ENCODE measurements around the gene LRRC45. TPM values are rescaled to one million over a fixed set of nuclear protein-coding genes. Genes with fewer than 3 reads are reported as not detected.
A peak's percentile ranks its signal among the peaks of the same experiment; 100 is the strongest.

Gene LRRC45
- total and polyA plus RNA-seq, 9 of the 15 experiments (the other 6 are each of a cell fraction or from before 2014, with no cell fraction given) = 3.5 to 21.5 (median 11.2) TPM; not detected in 2

GRCh38 chr17:82037092-82037888, 14.2 kb downstream of the LRRC45 start, which contains the start of gene DCXR (continued):
- TF ChIP-seq ARID3B (CRISPR knock-in tag; IDR thresholded peaks at IDR 0.05; ENCODE audit: borderline replicate concordance) (no peak), MXI1 (IDR thresholded peaks at IDR 0.05; ENCODE audit: low read depth, low read length) (peak; percentile 33; the same call in 1 of the 2 replicates), BCOR (IDR thresholded peaks at IDR 0.05) (peak; percentile 65), ZNF592 (IDR thresholded peaks at IDR 0.05) (peak; percentile 23; the same call in 1 of the 2 replicates), ZNF324 (CRISPR knock-in tag; IDR thresholded peaks at IDR 0.05) (no peak), ZNF12 (CRISPR knock-in tag; IDR thresholded peaks at IDR 0.05) (0 out of 2 replicates have a peak, but pooled peaks have one; percentile 10), MAZ (CRISPR knock-in tag; conservative IDR thresholded peaks at IDR 0.05 in 1 of 2, IDR thresholded peaks at IDR 0.05 in 1 of 2) (peak; percentile 90 to 91), ESRRB (CRISPR knock-in tag; IDR thresholded peaks at IDR 0.05; ENCODE audit: borderline replicate concordance) (no peak), NBN (IDR thresholded peaks at IDR 0.05; ENCODE audit: low read depth) (peak; percentile 26; the same call in 1 of the 2 replicates), TFAP4 (CRISPR knock-in tag; IDR thresholded peaks at IDR 0.05; ENCODE audit: borderline replicate concordance) (peak; percentile 84), CHD2 (IDR thresholded peaks at IDR 0.05; ENCODE audit: low read depth, low read length) (peak; percentile 35; the same call in 1 of the 2 replicates), HNRNPL (IDR thresholded peaks at IDR 0.05; ENCODE audit: low read depth, low read length) (peak; percentile 87)
- TF ChIP-seq, protein P1, sequence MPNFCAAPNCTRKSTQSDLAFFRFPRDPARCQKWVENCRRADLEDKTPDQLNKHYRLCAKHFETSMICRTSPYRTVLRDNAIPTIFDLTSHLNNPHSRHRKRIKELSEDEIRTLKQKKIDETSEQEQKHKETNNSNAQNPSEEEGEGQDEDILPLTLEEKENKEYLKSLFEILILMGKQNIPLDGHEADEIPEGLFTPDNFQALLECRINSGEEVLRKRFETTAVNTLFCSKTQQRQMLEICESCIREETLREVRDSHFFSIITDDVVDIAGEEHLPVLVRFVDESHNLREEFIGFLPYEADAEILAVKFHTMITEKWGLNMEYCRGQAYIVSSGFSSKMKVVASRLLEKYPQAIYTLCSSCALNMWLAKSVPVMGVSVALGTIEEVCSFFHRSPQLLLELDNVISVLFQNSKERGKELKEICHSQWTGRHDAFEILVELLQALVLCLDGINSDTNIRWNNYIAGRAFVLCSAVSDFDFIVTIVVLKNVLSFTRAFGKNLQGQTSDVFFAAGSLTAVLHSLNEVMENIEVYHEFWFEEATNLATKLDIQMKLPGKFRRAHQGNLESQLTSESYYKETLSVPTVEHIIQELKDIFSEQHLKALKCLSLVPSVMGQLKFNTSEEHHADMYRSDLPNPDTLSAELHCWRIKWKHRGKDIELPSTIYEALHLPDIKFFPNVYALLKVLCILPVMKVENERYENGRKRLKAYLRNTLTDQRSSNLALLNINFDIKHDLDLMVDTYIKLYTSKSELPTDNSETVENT (CRISPR knock-in tag; IDR thresholded peaks at IDR 0.05) = peak; percentile 79
- TF ChIP-seq, protein P2, sequence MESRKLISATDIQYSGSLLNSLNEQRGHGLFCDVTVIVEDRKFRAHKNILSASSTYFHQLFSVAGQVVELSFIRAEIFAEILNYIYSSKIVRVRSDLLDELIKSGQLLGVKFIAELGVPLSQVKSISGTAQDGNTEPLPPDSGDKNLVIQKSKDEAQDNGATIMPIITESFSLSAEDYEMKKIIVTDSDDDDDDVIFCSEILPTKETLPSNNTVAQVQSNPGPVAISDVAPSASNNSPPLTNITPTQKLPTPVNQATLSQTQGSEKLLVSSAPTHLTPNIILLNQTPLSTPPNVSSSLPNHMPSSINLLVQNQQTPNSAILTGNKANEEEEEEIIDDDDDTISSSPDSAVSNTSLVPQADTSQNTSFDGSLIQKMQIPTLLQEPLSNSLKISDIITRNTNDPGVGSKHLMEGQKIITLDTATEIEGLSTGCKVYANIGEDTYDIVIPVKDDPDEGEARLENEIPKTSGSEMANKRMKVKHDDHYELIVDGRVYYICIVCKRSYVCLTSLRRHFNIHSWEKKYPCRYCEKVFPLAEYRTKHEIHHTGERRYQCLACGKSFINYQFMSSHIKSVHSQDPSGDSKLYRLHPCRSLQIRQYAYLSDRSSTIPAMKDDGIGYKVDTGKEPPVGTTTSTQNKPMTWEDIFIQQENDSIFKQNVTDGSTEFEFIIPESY (CRISPR knock-in tag; IDR thresholded peaks at IDR 0.05) = peak; percentile 94
